ENCODE data around the gene DDI2.

DDI2 gene

DNA sequence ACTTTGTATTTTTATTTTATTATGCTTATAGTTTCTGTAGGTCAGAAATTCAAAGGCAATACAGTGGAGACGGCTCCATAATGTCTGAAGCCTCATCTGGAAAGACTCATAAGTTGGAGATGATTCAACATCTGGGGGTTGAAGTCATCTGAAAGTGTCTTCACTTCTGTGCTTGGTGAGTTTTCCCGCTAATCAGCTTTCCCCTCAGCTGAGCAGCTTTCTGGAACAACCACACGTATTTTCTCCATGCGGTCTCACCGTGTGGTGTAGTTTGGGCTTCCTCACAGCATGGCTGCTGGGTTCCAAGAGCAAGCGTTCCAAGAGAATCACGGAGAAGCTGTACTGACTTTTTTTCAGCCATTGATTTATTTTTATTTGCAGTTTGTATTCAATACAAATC lies 7.6 kb upstream of the DDI2 start:
- WGBS, 2 experiments (ENCODE audit: insufficient coverage in 2 of 2) = 94 to 95% methylated on average over 4 to 6 of the region's 7 CpGs
- no peaks in the 10 kb centered on the region for H3K36me3 ChIP-seq (ENCODE audit: control insufficient read depth, insufficient read depth, low read length)

DNA sequence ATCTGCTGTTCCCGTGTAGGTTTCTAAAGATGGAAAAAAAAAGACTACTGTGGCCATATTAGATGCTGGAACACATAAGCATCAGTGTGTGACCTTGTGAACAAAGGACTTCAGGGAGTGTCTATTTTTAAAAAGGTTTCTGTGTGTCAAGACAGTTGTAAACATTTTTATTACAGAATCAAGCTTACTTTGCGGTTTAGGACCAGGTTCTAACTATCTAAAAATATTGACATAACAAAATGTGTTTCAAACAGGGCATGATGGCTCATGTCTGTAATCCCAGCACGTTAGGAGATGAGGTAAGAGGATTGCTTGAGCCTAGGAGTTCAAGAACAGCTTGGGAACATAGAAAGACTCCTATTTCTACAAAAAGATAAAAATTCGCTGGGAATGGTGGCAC lies 7.1 kb upstream of the DDI2 start:
- Histone ChIP-seq H3K36me3 (ENCODE audit: control insufficient read depth, insufficient read depth, low read length) (no peaks in the 10 kb centered on the region), H3K9me3 (ENCODE audit: control insufficient read depth, low read length) (no peaks in the 10 kb centered on the region), H3K4me3 (ENCODE audit: extremely low read depth, insufficient read depth, low read length, poor library complexity, severe bottlenecking) (no peak overlapping the region), H3K4me1 (ENCODE audit: control insufficient read depth, insufficient read depth, low read length, poor library complexity, severe bottlenecking) (no peaks in the 10 kb centered on the region), H3K27ac (ENCODE audit: low read depth, low read length, severe bottlenecking) (no peak overlapping the region)
- 67 to 81% methylated on average over 3 of the region's 4 CpGs for WGBS, 2 experiments (ENCODE audit: insufficient coverage in 2 of 2)

More for the DNA sequence above, 7.6 kb upstream of the DDI2 start:
- Histone ChIP-seq H3K4me3 (ENCODE audit: extremely low read depth, insufficient read depth, low read length, poor library complexity, severe bottlenecking) (no peak overlapping the region), H3K9me3 (ENCODE audit: control insufficient read depth, low read length) (no peaks in the 10 kb centered on the region), H3K4me1 (ENCODE audit: control insufficient read depth, insufficient read depth, low read length, poor library complexity, severe bottlenecking) (no peaks in the 10 kb centered on the region), H3K27ac (ENCODE audit: low read depth, low read length, severe bottlenecking) (no peak overlapping the region)

DNA sequence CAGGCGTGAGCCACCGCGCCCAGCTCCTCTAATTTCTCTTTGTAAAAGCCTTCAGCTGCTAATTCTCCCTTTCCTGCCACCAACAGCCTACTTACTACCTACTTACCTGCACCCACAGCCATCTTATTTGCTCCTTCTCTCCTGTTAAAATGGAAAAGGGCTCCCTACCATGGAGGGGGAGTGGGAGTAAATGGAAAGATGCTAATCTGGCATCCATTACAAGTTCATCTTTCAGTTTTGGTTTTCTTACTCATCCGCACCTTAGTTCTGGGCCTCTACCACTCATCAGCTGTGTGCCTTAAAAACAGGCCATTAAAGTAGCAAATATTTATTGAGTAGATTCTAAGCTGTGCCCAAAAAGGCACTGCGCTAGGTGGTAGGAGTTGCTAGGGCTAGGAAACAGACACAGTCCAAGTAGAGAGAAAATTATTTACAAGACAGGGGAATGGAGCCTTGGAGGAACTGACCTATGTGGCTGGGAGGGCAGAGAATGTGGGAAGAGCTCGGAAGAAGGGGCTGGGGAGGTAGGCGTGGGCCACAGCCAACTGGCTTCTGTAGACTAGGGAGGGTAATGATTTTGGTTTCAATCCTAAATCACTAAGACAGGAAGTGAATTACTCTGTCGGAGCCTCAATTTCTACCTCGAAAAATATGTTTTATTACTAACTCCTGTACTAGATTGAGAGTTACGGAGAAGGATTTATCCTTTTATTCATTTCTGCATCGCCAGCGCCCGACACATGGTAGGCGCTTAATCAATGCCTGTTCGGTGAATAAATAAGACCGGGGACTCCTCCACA lies 685 bp upstream of the DDI2 start:
- Histone ChIP-seq H3K36me3 (ENCODE audit: control insufficient read depth, insufficient read depth, low read length) (peaks cover 3% of the 10 kb centered on the region), H3K9me3 (ENCODE audit: control insufficient read depth, low read length) (no peaks in the 10 kb centered on the region), H3K4me3 (ENCODE audit: extremely low read depth, insufficient read depth, low read length, poor library complexity, severe bottlenecking) (peak overlapping the region; percentile 98), H3K4me1 (ENCODE audit: control insufficient read depth, insufficient read depth, low read length, poor library complexity, severe bottlenecking) (peaks cover 12% of the 10 kb centered on the region), H3K27ac (ENCODE audit: low read depth, low read length, severe bottlenecking) (peak overlapping the region; percentile 89)
- 34 to 37% methylated on average over 11 to 13 of the region's 16 CpGs for WGBS, 2 experiments (ENCODE audit: insufficient coverage in 2 of 2)

DNA sequence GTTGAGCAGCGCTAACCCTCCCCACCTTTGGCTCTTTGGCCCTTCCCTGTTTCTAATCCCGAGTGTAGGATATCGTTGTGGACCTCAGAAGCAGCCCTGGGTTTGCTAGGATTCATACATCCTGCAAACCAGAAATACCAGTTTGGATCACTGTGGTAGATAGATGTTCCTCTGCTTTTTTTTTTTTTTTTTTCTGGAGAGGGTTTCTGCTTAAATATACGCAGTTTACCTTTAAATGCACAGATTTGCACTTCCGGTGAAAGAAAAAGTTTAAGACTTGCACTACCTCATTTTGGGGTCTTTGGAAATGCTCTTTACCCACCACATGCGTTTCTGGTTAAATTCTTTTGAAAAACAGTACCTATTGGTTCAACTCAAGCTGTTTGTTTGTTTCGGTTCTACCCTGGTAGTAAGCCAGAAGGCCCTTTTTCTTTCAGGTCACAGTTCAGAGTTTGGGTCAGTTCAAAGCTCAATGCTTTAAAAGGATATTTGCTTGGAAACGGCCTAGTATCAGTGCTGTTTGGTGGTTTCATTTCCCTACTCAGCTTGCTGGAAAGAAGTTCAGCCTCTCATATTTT lies 908 bp downstream of the DDI2 start:
- 0 to 6% methylated on average over 2 to 5 of the region's 8 CpGs for WGBS, 2 experiments (ENCODE audit: insufficient coverage in 2 of 2)
- Histone ChIP-seq H3K9me3 (ENCODE audit: control insufficient read depth, low read length) (no peaks in the 10 kb centered on the region), H3K4me1 (ENCODE audit: control insufficient read depth, insufficient read depth, low read length, poor library complexity, severe bottlenecking) (peaks cover 12% of the 10 kb centered on the region), H3K4me3 (ENCODE audit: extremely low read depth, insufficient read depth, low read length, poor library complexity, severe bottlenecking) (peak overlapping the region; percentile 98), H3K36me3 (ENCODE audit: control insufficient read depth, insufficient read depth, low read length) (peaks cover 3% of the 10 kb centered on the region), H3K27ac (ENCODE audit: low read depth, low read length, severe bottlenecking) (peak overlapping the region; percentile 89)

DNA sequence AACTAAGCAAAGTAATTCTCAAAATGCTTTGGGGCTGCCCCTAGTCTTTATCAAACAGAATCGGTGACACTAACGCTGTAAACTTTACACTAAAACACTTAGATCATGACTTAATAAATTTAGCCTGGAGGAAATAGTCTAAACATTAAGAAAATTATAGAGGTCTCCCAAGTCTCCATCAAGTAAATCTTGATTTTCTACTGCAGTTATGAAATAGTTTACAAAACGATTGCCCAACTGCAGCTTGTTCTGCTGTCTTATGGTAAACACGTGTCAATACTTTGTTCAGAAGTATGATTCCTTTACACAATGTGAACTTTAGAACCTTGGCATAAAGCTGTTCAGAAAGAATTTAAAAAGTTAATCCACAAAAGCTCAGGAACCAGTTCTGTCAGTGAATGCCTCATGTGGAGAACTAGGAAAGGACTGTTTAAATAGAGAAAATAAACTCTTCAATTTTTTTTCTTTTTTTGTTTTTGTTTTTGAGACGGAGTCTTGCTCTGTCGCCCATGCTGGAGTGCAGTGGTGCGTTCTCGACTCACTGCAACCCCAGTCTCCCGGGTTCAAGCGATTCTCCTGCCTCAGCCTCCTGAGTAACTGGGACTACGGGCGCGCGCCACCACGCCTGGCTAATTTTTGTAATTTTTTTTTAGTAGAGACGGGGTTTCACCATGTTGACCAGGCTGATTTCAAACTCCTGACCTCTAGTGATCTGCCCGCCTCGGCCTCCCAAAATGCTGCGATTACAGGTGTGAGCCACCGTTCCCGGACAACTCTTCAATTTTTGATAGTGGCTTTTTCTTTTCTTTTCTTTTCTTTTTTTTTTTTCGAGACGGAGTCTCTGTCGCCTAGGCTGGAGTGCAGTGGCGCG lies 1.6 kb downstream of the DDI2 start:
- H3K27ac ChIP-seq (ENCODE audit: low read depth, low read length, severe bottlenecking) = peak overlapping the region; percentile 89
- H3K36me3 ChIP-seq (ENCODE audit: control insufficient read depth, insufficient read depth, low read length) = peaks cover 3% of the 10 kb centered on the region
- H3K4me3 ChIP-seq (ENCODE audit: extremely low read depth, insufficient read depth, low read length, poor library complexity, severe bottlenecking) = peak overlapping the region; percentile 98
- 84 to 93% methylated on average over 20 to 21 of the region's 26 CpGs for WGBS, 2 experiments (ENCODE audit: insufficient coverage in 2 of 2)
- peaks cover 12% of the 10 kb centered on the region for H3K4me1 ChIP-seq (ENCODE audit: control insufficient read depth, insufficient read depth, low read length, poor library complexity, severe bottlenecking)
- no peaks in the 10 kb centered on the region for H3K9me3 ChIP-seq (ENCODE audit: control insufficient read depth, low read length)

DNA sequence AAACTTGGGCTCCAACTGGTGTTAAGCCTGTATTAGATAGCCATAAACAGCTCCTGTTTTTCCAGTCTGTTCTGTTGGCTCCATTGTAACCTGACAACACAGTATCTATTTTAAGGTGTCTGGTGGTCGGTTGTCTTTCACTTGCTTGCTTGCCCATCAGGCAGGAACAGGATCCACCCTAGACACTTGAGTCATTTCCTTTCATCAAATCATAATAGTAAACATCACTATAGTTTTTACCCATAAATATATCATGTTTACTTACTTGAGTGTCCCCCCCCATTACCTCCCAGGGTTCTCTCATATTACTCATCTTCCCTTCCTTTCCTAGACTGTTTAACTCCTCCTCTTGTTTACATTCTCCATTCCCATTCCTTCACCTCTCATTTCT lies 2.9 kb downstream of the DDI2 start:
- peak overlapping the region; percentile 32 for H3K27ac ChIP-seq (ENCODE audit: low read depth, low read length, severe bottlenecking)

DNA sequence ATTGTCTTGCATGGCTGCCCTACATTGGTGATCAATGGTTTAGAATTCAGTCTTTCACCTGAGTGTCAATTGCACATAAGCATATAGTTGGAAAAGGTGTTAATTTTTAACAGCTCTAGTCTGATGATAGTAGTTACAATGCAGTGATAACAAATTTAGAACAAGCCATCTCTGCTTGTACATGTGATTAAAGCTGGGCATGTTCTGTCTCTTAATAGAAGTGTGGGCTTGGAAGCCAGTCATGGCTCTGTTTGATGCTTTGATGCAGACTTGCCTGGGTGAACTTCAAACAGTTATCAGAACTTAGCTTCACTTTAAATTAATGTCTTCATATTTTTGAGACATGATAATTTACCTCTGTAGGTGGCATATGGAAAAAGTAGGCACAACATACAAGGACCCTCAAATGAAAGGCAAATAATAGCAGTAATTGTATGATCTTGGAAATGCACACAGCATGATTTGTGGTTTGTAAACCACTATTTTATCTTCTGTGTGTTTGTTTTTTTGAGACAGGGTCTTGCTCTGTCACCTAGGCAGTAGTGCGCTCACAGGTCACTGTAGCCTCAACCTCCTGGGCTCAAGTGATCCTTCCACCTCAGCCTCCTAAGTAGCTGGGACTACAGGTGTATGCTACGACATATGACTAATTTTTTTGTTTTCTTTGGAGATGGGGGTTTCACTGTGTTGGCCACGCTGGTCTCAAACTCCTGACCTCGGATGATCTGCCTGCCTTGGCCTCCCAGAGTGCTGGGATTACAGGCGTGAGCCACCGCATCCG lies 3.8 kb downstream of the DDI2 start:
- Histone ChIP-seq H3K4me3 (ENCODE audit: extremely low read depth, insufficient read depth, low read length, poor library complexity, severe bottlenecking) (no peak overlapping the region), H3K4me1 (ENCODE audit: control insufficient read depth, insufficient read depth, low read length, poor library complexity, severe bottlenecking) (peaks cover 8% of the 10 kb centered on the region), H3K9me3 (ENCODE audit: control insufficient read depth, low read length) (no peaks in the 10 kb centered on the region), H3K27ac (ENCODE audit: low read depth, low read length, severe bottlenecking) (no peak overlapping the region), H3K36me3 (ENCODE audit: control insufficient read depth, insufficient read depth, low read length) (peaks cover 7% of the 10 kb centered on the region)
- WGBS, 2 experiments (ENCODE audit: insufficient coverage in 2 of 2) = 96 to 100% methylated on average over 3 of the region's 7 CpGs

More for the DNA sequence above, 2.9 kb downstream of the DDI2 start:
- Histone ChIP-seq H3K9me3 (ENCODE audit: control insufficient read depth, low read length) (no peaks in the 10 kb centered on the region), H3K4me3 (ENCODE audit: extremely low read depth, insufficient read depth, low read length, poor library complexity, severe bottlenecking) (no peak overlapping the region), H3K4me1 (ENCODE audit: control insufficient read depth, insufficient read depth, low read length, poor library complexity, severe bottlenecking) (peaks cover 12% of the 10 kb centered on the region), H3K36me3 (ENCODE audit: control insufficient read depth, insufficient read depth, low read length) (peaks cover 7% of the 10 kb centered on the region)
- WGBS, 2 experiments (ENCODE audit: insufficient coverage in 2 of 2) = 89% methylated on average over 1 of the region's 1 CpG; no CpG with 5 or more reads in 1 of the 2 experiments

DNA sequence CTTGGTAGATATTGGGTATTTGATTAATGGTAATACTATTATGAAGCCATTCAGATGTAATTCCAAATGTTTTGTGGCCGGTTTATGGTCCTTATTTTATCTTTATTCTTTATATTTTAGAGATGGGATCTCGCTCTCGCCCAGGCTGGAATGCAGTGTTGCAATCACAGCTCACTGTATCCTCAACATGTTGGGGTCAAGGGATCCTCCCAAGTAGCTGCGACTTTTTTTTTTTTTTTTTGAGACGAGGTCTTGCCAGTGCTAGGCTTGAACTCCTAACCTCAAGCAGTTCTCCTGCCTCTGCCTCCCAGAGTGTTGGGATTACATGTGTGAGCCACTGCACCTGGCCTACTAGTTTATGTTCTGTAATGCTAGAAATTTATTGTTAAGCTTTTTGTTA lies 4.7 kb downstream of the DDI2 start:
- peaks cover 14% of the 10 kb centered on the region for H3K36me3 ChIP-seq (ENCODE audit: control insufficient read depth, insufficient read depth, low read length)
- 77 to 90% methylated on average over 2 to 3 of the region's 5 CpGs for WGBS, 2 experiments (ENCODE audit: insufficient coverage in 2 of 2)
- H3K27ac ChIP-seq (ENCODE audit: low read depth, low read length, severe bottlenecking) = no peak overlapping the region
- no peak overlapping the region for H3K4me3 ChIP-seq (ENCODE audit: extremely low read depth, insufficient read depth, low read length, poor library complexity, severe bottlenecking)
- H3K4me1 ChIP-seq (ENCODE audit: control insufficient read depth, insufficient read depth, low read length, poor library complexity, severe bottlenecking) = peaks cover 8% of the 10 kb centered on the region
- no peaks in the 10 kb centered on the region for H3K9me3 ChIP-seq (ENCODE audit: control insufficient read depth, low read length)

DNA sequence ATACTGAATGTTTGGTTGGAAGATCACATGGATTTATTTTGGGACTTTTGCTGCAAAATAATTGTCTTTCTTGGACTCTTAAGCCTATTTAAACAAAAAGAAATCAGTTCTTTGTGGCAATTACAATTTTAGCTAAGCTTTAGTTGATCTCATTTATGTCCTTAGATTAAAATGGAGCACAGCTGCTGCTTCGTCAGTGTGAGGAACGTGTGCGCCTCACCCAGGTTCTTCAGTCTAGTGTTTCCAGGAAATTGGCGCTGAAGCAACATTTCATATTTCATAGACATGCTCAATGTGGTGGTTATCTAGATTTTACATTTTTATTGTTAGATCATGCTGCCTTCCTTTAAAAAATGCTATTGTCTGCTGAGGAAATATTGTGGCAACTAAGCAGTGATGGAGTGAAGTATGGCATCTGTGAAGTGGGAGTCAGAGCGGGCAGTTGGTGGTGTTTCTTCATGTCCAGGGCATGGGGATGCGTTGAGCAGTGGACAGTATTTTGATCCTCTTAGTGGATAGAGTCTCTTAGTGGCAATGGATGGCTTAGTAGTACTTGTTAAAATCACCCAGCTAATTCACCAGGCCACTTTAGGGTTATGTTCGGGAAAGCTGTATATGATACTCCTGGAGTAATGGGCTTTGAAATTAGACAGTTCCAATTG lies 5.6 kb downstream of the DDI2 start:
- no peaks in the 10 kb centered on the region for H3K9me3 ChIP-seq (ENCODE audit: control insufficient read depth, low read length)
- H3K4me1 ChIP-seq (ENCODE audit: control insufficient read depth, insufficient read depth, low read length, poor library complexity, severe bottlenecking) = peaks cover 8% of the 10 kb centered on the region
- 96% methylated on average over 5 of the region's 7 CpGs for WGBS, 2 experiments (ENCODE audit: insufficient coverage in 2 of 2)
- H3K27ac ChIP-seq (ENCODE audit: low read depth, low read length, severe bottlenecking) = no peak overlapping the region
- no peak overlapping the region for H3K4me3 ChIP-seq (ENCODE audit: extremely low read depth, insufficient read depth, low read length, poor library complexity, severe bottlenecking)
- peaks cover 22% of the 10 kb centered on the region for H3K36me3 ChIP-seq (ENCODE audit: control insufficient read depth, insufficient read depth, low read length)

DNA sequence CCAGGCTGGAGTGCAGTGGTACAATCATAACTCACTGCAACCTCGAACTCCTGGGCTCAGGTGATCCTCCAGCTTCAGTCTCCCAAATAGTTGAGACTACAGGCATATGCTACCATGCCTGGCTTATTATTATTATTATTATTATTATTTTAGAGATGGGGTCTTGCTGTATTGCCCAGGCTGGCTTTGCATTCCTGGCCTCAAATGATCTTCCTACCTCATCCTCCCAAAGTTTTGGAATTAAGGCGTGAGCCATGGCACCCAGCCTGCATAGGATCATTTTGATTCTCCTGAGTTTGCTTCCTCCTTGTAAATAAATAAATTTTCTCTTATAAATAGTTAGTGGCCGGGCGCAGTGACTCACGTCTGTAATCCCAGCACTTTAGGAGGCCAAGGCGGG lies 6.2 kb downstream of the DDI2 start:
- H3K27ac ChIP-seq (ENCODE audit: low read depth, low read length, severe bottlenecking) = no peak overlapping the region
- H3K9me3 ChIP-seq (ENCODE audit: control insufficient read depth, low read length) = no peaks in the 10 kb centered on the region
- WGBS, 2 experiments (ENCODE audit: insufficient coverage in 2 of 2) = 60% methylated on average over 1 of the region's 6 CpGs; no CpG with 5 or more reads in 1 of the 2 experiments
- peaks cover 26% of the 10 kb centered on the region for H3K36me3 ChIP-seq (ENCODE audit: control insufficient read depth, insufficient read depth, low read length)
- H3K4me3 ChIP-seq (ENCODE audit: extremely low read depth, insufficient read depth, low read length, poor library complexity, severe bottlenecking) = no peak overlapping the region
- peaks cover 8% of the 10 kb centered on the region for H3K4me1 ChIP-seq (ENCODE audit: control insufficient read depth, insufficient read depth, low read length, poor library complexity, severe bottlenecking)
